Stomach (tissue), 4 donors: ENCODE data around the gene C22orf42.
"Not testable (repeated sequence)": the region's sequence is repeated elsewhere in the genome, so short reads cannot be mapped to it uniquely, and the experiment has no call there.

Experiments
- EP300 ChIP-seq: sonication (generic); formaldehyde crosslinking; IDR thresholded peaks from one replicate; pipeline ENCODE4 v1.6.1; 2017; ENCODE audit warnings: antibody characterized with exemption
- POLR2A ChIP-seq, 4 donors: fragments of 450-650 bp; IDR thresholded peaks; one replicate each; pipeline ENCODE4 v1.6.1; 2016; ENCODE audit warnings: antibody characterized with exemption in 4 of 4, control low read depth in 2 of 4, mild to moderate bottlenecking in 1 of 4, moderate library complexity in 1 of 4
- POLR2AphosphoS5 ChIP-seq, 3 donors: sonication (generic); formaldehyde crosslinking; IDR thresholded peaks; one replicate each; pipeline ENCODE4 v1.6.1; 2016; ENCODE audit warnings: antibody characterized with exemption in 3 of 3
- TF ChIP-seq, protein P1 (sequence below), 7 experiments: fragments of 450-650 bp in 4 of 7; fragments of 200-600 bp in 3 of 7; sonication (generic) in 3 of 7; IDR thresholded peaks; one replicate each; pipeline ENCODE4 v1.5.1; 2016 to 2019; ENCODE audit warnings: antibody characterized with exemption in 7 of 7, control low read depth in 2 of 7, mild to moderate bottlenecking in 1 of 7

DNA sequence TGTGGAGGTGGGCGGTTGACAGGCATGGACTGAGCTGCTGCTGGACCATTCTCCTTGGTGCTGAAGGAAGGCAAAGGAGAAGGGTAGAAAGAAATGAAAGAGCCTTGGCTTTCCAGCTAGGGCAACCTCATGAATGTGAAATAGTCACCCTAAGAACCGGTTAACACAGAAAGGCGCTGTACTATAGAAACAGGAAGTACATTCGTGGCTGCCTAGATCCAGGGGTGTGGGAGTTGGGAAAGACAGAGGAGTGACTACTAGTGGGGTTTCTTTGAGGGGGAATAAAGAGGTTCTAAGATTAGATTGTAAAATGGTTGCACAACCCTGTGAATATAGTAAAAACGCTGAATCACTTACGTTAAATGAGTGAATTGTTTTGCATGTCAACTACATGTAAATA, 7.5 kb downstream of the C22orf42 start:
- not testable (repeated sequence) for TF ChIP-seq POLR2A (IDR thresholded peaks at IDR 0.05); EP300; POLR2AphosphoS5 (IDR thresholded peaks at IDR 0.05)
- TF ChIP-seq, protein P1, sequence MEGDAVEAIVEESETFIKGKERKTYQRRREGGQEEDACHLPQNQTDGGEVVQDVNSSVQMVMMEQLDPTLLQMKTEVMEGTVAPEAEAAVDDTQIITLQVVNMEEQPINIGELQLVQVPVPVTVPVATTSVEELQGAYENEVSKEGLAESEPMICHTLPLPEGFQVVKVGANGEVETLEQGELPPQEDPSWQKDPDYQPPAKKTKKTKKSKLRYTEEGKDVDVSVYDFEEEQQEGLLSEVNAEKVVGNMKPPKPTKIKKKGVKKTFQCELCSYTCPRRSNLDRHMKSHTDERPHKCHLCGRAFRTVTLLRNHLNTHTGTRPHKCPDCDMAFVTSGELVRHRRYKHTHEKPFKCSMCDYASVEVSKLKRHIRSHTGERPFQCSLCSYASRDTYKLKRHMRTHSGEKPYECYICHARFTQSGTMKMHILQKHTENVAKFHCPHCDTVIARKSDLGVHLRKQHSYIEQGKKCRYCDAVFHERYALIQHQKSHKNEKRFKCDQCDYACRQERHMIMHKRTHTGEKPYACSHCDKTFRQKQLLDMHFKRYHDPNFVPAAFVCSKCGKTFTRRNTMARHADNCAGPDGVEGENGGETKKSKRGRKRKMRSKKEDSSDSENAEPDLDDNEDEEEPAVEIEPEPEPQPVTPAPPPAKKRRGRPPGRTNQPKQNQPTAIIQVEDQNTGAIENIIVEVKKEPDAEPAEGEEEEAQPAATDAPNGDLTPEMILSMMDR (IDR thresholded peaks at IDR 0.05) = not testable (repeated sequence)
